ENCODE data around the gene LGALS7. TPM values are rescaled to one million over a fixed set of nuclear protein-coding genes. Genes with fewer than 3 reads are reported as not detected.
"Not testable (repeated sequence)": the region's sequence is repeated elsewhere in the genome, so short reads cannot be mapped to it uniquely, and the experiment has no call there.

Gene LGALS7
- total RNA-seq, 1 donor from 2014 or later = not detected

GRCh38 chr19:38774181-38774950 lies 1.0 kb upstream of the LGALS7 start:
- no peak for DNase-seq (ENCODE audit: low spot score)

- DNase-seq (ENCODE audit: low spot score) = not testable (repeated sequence)
Measured at GRCh38 chr19:38771569-38771968, 1.7 kb downstream of the LGALS7 start.

- not testable (repeated sequence) for DNase-seq (ENCODE audit: low spot score)
Measured at GRCh38 chr19:38770949-38771275, 2.4 kb downstream of the LGALS7 start.

GRCh38 chr19:38770228-38770948 lies 2.9 kb downstream of the LGALS7 start:
- not testable (repeated sequence) for DNase-seq (ENCODE audit: low spot score)

- DNase-seq (ENCODE audit: low spot score) = peak; percentile 97
Measured at GRCh38 chr19:38769635-38770211, 3.6 kb downstream of the LGALS7 start.

GRCh38 chr19:38766276-38767047 lies 6.9 kb downstream of the LGALS7 start:
- DNase-seq (ENCODE audit: low spot score) = no peak

- no peak for DNase-seq (ENCODE audit: low spot score)
Measured at GRCh38 chr19:38765214-38765613, 8.1 kb downstream of the LGALS7 start.

- no peak for DNase-seq (ENCODE audit: low spot score)
Measured at GRCh38 chr19:38763795-38764220, 9.5 kb downstream of the LGALS7 start.

GRCh38 chr19:38761884-38762389 lies 11.4 kb downstream of the LGALS7 start:
- DNase-seq (ENCODE audit: low spot score) = not testable (repeated sequence)

GRCh38 chr19:38760805-38761517 lies 12.4 kb downstream of the LGALS7 start:
- DNase-seq (ENCODE audit: low spot score) = not testable (repeated sequence)

- no peak for DNase-seq (ENCODE audit: low spot score)
Measured at GRCh38 chr19:38759590-38760003, 13.7 kb downstream of the LGALS7 start.

- DNase-seq (ENCODE audit: low spot score) = not testable (repeated sequence)
Measured at GRCh38 chr19:38754196-38754595, 19.1 kb downstream of the LGALS7 start.

- not testable (repeated sequence) for DNase-seq (ENCODE audit: low spot score)
Measured at GRCh38 chr19:38753783-38754182, 19.5 kb downstream of the LGALS7 start.

- DNase-seq (ENCODE audit: low spot score) = no peak
Measured at GRCh38 chr19:38745316-38745715, 28.0 kb downstream of the LGALS7 start.

GRCh38 chr19:38744874-38745273 lies 28.4 kb downstream of the LGALS7 start:
- DNase-seq (ENCODE audit: low spot score) = no peak

- no peak for DNase-seq (ENCODE audit: low spot score)
Measured at GRCh38 chr19:38744298-38744681, 29.0 kb downstream of the LGALS7 start, which contains the start of gene CAPN12. Gene CAPN12, minus strand, starts transcription at chr19:38744474. Its CDS starts 309 bp downstream, at chr19:38744165.

GRCh38 chr19:38743394-38744297 lies 29.7 kb downstream of the LGALS7 start:
- DNase-seq (ENCODE audit: low spot score) = no peak

- DNase-seq (ENCODE audit: low spot score) = no peak
Measured at GRCh38 chr19:38742906-38743305, 30.4 kb downstream of the LGALS7 start.

GRCh38 chr19:38742296-38742695 lies 31.0 kb downstream of the LGALS7 start:
- DNase-seq (ENCODE audit: low spot score) = no peak

All from mesenteric fat pad (tissue), 1 donor.